NCI-H2171 treated with DMSO at 0.1 percent for 48 hours (cell line): ENCODE data around the gene FGD5.

Experiments
- DNase-seq: peaks from one replicate; lab custom pipeline; 2025; lab: John Stamatoyannopoulos, UW

FGD5 gene

DNA sequence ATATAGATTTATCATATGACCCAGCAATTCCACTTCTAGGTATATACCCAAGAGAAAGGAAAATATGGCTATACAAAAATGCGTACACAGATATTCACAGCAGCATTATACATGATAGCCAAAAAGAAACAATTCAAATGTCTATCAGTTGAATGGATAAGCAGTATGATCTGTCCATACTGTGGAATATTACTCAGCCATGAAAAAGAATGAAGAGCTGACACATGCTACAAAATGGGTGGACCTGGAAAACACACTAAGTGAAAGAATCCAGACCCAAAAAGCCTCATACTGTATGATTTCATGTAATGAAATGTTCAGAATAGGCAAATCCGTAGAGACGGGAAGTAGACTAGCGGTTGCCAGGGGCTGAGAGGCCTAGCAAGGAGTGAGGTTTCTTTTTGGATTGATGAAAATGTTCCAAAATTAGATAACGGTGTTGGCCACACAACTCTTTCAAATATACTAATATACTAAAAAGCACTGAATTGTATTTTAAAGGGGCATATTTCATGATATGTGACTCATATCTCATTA lies 33.4 kb downstream of the FGD5 start:
- DNase-seq: no peak

DNA sequence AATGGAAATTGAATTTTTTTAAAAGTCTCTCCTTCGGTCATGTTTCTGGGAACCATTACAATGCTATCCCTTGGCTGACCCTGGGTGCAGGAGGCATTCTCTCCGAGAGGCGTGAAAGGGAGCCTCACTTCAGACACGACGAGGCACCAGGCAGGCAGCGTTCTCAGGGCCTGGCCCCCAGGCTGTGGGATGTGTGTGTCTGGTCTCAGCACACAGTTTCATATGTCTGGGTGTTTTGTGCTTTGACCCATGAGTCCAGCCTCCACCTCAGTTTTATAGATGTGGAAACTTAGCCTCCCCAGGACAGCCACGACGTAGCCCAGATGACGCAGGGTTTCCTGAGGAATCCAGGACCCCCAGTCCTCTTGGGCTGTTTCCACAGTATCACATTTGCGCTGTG lies 34.0 kb downstream of the FGD5 start:
- DNase-seq: no peak

DNA sequence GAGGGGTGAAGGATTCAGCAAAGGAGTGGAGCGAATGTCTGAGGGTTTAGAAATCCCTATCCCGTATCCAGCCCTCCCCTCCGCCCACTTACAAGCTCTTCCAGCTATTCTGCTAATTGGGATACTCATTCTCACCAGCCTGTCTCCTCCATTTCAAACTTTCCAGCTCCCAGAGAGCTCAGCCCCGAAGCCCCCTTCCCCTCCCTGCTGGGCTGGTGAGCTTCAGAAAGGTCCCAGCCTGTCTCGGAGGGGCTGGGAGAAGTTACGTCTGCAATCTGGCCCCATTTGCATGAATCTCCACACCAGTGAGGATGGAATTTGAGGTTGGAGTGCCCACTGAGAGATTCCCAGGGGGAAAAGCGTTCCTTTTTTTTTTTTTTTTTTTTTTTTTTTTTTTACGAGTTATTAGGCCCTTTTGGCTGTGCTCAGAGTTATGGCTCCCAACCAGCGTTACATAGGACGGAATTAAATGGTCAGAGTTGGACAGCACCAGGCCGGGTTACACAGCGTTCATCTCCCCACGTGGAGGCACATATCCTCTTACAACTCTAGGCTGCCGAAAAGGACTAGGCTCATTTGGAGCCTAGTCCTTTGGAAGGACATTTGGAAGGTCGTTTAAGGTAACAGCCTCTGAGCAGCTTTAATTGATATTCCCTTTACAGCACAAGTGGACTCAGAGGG lies 34.6 kb downstream of the FGD5 start:
- DNase-seq: no peak

DNA sequence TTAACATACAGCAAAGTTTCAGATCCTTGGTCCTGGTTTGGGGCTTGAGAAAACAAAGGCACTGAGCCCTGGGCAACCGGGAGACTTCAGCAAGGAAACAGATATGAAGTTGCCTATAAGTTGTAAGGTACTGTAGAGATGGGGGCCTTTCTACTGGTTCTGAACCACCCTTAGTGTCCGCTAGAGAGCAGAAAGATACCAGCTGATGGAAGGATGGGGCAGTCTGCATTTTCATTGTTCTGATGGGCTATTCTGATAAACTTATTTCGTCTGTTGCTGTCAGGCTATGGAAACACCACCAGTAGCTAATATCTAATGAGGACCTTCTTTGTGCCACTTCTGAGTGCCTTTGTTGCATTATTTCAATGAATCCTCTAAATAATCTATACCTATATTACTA lies 38.7 kb downstream of the FGD5 start:
- no peak for DNase-seq

DNA sequence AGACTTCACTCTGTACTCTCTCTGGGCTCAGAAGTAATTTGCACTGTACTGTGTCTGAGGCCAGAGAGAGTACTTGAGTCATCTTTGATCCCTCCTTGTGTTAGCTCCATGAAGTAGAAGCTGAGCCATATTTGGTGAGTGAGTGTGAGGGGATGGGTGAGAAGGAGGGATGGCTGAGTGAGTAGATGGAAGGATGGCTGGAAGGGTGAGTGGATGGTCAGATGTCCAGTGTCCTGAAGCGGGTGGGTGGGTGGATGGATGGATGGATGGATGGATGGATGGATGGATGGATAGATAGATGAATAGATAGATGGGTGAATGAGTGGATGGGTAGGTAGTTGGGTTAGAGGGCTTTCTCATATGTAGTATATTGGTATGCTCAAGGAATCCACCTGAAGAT lies 39.3 kb downstream of the FGD5 start:
- DNase-seq: no peak

DNA sequence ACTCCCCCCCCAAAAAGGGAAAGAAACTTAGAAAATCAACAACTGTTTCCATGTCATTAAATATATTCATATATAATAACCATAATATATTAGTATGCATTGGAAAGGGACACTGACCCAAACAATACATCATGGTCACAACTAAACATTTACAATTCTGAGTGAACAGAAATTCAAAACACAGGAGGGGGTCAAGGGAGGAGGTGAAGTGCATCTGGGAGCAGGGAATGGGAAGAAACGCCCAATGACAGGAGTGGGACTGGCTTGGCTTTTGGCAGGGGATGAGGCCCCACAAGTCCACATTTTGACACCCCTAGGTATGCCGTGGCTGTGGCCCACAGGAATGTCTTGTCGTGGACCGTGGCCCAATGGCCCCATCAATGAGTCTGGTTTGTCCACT lies 41.1 kb downstream of the FGD5 start:
- no peak for DNase-seq

DNA sequence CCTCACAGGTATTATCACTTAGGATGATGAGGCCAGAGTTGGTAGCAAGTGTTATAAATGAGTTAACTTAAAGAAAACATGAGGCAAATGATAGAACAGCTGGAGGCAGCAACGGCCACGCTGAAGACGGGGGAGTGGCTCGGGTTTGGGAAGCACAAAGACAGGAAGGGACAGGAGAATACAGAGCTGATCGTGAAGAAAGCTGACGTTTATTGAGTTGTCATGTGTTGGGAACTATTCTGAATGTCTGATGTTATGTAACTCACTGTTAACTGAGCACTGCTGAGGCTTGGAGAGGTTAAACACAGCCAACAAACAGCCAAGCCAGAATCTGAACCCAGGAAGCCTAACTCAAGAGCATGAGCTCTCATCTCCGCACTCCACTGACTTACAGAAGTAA lies 42.3 kb downstream of the FGD5 start:
- DNase-seq: no peak

DNA sequence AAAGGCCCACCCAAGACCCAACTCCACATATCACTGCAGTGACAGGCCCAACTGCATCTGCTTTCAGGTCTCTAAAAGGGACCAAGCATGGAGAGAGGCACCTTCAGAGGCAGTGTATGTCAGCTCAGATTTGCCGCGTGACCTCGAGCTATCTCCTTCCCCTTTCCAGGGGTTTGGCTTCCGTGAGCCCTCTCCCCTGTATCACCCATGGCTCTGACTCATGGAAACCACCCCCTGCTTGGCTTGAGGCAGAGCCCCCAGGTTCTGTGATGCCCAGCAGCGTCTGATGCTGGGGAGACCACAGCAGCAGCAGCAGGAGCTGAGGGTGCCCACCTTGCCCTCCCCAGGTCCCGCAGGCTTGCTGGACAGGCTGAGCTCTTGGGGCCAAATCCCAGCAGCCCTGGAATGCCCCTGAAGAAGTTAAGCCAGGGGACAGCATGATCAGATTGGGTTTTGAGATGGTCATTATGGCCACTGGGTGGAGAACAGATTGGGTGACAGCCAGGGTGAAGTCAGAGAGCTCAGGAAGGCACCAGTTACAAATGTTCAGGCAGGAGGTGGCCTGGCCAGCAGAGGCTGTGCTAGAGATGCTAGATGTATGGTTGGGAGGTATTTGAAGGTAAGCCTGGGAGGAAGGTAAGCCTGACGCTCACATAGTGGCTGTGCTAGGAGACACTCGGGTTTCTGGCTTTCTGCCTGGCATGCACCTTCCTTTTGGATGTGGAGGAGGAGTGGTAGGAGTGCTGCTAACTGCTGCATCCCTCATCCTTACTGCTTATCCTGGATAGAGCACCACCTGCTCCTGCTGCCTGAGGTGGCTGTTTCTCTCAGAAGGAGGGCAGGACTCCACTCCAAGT lies 42.9 kb downstream of the FGD5 start:
- DNase-seq: no peak

DNA sequence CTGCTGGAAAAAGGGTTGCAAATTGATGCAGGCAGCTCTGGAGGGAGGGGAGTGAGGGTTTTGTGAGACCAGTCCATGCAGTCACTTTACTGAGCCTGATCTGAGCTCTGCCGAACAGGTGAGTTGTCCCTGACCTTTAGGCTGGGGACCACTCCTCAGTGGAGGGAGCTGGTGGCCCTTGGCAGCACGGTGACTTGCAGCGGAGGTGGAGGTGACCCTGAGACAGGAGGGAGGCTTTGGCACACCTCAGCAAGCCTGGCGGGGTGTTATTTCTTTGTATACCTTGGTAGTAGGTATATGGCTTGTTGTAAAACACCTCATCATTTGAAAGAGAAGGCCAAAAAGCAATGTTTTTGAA lies 43.5 kb downstream of the FGD5 start:
- no peak for DNase-seq

DNA sequence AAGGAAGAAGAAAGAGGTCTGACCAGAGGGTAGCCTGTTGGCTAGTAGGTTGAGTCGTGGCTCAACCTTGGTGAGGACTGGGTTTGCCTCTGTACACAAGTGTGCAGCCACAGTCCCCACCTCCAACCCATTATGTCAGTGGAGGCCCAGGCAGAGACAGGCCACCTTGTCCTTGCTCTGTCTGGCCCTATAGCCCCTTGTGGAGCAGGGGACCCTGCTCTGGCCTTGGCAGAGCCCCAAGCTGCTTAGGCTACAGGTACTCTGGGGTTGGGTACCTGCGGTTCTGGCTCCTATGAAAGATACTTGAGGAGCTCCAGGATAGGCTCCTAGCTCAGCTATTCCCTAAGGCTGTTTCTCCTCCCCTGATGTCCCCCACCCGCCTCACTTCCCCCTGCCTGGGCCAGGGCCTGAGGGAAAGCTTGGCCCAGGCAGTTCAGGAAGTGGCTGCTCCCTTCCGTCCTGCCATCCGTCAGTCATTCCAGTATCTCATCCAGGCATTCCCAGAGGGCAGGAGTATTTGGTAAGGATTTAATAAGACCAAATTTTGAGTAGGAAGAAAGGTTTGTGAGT lies 44.0 kb downstream of the FGD5 start:
- DNase-seq: no peak

DNA sequence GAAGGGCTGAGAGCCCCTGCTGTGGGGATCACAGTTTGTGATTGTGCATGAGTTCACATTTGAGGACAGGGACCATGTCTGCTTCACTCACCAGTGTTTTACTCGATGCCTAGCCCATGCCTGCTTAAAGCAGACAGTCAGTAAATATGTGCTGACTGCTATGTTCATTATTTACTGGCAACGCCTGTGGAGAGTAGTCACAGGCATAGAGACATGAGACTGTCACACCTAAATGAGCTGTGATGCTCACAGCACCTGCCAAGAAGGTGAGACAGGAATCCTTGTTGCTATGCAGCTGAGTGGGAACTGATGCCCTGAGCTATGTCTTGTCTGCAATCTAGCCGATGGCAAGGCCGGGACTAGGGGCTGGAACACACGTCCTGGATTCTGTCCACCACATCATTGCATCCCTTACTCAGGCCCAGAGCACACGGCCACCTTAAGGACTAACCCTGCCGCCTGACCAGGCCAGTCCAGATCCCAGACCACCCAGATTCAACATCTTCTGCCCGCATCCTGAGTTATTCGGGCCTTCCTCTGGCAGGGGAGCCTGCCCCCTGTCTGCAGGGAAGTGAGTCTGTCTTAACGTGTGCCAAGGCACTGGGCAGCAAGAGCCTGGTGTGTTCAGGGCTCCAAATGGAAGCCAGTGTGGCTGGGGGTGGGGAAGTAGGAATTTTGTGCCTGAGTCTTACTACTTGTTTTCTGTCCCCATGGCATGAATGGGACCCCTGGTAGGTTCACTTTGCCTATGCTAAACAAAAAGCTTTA lies 44.8 kb downstream of the FGD5 start:
- no peak for DNase-seq

DNA sequence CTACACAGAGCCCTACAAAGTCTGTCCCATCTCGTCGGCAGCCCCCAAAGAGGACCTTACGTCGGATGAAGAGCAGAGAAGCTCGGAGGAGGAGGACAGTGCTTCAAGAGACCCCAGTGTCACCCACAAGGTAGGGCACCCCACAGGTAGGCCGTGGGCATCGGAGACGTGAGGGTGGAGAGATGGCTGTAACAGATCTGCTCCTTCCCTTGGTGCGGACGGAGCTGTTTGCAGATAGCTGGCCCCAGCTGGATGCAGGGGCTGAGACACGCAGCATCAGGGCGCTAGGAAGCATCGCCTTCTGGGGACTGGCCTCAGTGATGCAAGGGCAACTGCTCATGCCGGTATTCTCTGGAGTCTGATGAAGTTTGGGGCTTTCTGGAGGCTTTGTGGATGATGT lies 45.4 kb downstream of the FGD5 start:
- no peak for DNase-seq

DNA sequence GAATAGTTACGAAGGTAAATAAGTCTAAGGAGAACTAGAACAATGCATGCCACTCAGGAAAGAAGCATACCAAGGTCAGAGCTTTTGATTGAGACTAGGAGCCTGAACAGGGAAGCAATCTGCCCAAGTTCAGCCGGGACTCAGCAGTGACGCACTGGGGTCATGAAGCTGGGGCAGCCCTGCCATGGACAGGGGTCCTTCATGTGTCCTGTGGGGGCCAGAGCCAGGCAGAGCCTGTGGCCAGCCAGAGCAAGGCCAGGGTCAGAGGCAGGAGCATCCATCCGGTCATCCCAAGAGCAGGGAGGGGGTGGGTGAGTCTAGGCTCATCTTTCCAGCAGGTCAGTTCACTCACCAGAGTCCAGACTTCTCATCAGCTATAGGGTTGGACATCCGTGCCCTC lies 47.9 kb downstream of the FGD5 start:
- no peak for DNase-seq

DNA sequence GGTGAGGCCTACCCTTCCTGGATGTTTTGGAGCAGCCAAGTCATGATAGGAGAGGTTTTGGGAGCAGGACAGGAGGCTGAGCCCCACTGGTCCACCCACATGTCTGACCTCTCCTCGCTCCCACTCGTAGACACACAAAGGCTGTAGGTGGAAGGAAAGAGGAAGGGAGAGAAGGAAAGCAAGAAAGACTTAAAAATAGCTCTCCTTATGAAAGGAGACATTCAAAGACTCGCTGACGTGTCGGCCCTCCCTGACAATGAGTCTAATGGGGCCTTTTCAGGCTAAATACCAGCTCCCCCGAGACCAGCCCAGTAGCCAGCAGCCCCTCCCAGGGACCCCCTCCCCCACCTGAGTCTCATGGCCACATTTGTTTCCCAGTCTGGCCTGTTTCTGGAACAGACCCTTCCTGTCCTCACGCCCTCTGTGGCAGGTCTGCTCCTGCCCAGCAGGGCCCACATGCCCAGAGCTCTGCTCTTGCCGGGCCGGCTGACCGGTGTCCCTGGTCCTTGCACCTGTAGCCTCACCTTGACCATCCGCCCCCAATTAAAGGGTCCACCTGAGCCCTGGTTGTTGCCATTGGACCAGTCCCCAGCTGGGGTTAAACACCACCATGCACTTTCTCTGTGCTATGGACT lies 49.3 kb downstream of the FGD5 start:
- no peak for DNase-seq

DNA sequence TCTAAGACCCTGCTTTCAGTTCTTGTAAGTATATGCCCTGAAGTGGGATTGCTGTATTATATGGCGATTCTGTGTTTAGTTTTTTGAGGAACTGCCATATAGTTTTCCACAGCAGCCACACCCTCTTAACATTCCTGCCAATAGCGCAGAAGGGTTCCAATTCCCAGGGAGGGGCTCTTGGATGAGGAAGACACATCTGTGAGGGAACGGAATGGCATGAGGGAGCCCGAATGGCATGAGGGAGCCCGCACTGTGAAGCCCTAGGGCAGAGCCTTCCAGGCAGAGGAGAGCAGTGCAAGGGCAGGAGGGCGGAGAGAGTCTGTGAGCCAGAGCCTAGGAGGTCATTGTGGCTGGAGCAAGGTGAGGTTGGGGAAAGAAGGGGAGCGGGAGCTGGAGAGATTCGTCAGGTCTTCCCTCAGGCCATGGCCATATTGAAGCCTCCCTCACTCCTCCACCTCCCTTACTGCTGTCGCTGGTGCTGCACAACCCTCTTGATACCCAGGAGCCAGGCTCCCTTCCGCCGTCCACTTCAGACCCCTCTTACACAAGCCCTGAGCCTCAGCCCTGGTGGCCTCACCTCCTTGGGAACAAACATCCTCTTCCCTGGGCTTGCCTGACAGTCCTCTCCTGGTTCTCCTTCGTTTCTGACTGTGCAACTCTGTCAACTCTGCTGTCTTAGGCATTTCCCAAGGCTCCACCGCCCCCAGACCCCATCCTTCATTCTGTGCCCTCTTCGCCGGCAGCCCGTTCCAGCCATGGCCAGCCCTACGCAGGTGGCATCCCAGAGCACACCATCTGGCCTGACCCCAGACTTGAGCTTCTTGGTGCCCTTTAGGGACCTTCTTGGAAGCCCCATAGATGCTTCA lies 51.4 kb downstream of the FGD5 start:
- no peak for DNase-seq

DNA sequence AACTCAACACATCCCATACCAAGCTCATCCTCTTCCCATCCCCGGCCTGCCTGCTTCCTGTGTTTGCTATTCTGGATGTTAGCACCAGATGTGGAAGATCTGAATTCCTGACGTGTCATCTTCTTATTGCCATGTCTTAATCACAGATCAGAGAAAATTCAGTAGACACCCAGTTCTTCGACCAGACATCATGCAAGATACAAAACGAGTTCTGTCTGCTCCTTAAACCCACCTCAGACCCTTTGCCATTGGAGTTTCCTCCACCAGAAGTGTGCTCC lies 52.0 kb downstream of the FGD5 start:
- no peak for DNase-seq

DNA sequence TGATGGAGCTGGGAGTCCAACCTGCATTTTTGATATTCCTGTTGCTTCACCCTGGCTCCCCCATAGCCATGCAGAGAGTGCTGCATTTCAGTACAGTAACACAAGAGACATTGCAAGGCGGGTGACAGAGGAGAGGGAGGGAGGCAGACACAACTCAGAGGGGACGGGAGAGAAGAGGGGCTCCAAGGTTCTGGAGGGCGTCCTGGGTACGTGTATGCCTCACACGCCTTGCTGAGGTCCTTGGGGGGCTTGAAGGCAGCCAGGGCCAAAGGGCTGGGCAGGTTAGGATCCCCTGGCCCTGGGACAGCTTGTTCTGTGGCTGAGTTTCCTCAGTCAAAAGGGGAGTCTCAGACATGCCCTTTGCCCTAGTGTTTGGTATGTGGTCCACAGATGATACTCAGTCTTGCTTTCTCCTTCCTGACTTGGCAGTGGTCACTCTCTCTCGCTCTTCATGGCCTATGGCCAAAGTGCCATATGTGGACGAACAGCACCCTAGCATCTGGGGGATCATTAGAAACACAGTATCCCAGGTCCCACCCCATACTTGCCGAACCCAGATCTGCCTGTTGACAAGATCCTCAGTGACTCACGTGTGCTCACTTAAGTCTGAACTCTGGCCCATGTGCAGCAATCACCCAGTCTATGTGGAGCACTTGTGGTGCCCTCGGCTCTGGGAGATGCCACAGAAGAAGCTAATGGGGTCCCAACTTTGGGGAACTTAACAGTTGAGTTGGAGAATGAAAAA lies 52.9 kb downstream of the FGD5 start:
- DNase-seq: no peak

DNA sequence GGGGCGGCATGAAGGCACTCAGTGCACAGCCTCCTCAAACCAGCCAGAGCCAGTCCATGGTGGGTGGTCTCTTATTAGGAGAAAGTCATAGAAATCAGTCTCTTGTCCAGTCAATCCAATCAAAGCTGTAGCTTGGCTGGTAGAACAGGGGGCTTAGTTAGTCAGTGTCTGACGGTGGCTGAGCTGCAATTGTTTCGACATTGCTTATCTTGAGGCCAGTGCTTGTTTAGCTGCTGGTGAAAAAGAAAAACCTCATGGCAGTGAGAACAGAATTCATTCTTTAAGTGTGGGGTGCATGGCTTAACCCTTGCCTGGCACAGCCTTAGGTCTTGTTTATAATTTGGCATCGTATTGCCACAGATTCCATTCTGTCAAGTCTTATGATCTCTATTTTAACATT lies 53.9 kb downstream of the FGD5 start:
- no peak for DNase-seq

DNA sequence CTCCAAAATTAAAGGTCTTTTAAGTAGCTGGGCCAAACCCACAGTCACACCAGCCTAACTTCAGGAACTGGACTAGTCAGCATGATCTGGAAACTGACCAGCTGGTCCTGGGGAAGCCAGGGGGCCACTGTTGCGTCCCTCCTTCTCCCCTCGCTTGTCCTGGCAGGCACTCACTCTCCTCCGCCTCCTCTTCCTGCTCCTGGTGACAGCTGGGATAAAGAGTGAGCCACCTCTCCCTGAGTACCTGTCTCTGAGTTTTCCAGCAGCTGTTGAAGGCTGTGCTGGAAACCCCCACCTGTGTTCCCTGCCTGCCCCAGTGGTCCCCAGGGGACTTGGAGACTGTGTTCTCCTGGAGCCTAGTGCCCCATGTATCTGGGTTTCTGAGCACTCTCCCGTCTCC lies 56.0 kb downstream of the FGD5 start:
- DNase-seq: peak; percentile 78

DNA sequence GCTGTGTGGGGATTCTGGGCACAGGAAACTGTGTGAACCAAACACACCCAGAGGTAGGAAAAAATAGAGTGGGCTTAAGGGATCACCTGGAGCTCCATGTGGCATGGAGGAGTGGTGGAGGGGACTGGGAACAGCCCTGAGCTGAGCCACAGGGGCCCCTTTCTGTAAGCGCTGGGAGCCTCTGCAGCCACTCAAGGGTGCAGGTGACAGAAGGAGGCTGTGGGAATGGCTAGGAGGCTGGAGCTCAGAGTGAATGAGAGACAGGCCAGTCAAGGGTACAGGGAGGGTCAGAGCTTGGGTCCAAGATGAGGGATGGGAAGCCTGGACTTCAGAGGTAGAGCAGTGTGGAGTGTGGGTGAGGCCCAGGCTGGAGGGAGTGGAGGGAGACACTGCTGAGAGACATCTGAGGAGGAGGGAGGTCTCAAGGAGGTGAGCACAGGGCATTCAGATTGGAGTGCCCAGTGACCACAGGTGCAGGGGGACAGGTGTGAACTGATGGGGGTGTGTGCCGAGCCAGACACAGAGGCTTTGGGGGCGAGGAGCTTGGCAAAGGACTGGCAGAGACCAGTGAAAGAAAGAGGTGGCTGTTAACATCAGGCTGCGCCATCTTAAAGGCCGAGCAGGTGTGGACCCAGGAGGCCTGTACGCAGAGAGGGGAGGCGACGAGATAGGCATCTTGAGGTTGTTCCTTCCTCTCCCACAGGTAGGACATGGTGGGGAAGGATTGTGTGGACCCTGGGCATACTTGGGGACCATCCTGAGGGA lies 56.8 kb downstream of the FGD5 start:
- no peak for DNase-seq
